AG04450 (cell line): ENCODE results near the gene VSIG10. TPM values are rescaled to one million over a fixed set of nuclear protein-coding genes. Genes with fewer than 3 reads are reported as not detected.
"Not testable (repeated sequence)": the region's sequence is repeated elsewhere in the genome, so short reads cannot be mapped to it uniquely, and the experiment has no call there.

Experiments
- CTCF ChIA-PET: fragments of 300-600, 350-600 bp; formaldehyde crosslinking; extraction: SDS; loops from one replicate; lab custom pipeline; 2022; ENCODE audit warnings: antibody characterized with exemption, inconsistent platforms; lab: Charles Lee
- POLR2A ChIA-PET: fragments of 350-600 bp; formaldehyde crosslinking; extraction: SDS; loops from one replicate; lab custom pipeline; 2021; ENCODE audit warnings: antibody characterized with exemption, inconsistent platforms; lab: Yijun Ruan, JAX
- DNase-seq: peaks from one replicate; pipeline ENCODE4 v3.0.0-alpha.2; 2011; ENCODE audit warnings: low read depth, low spot score
- H3K27ac ChIP-seq: one replicate; pipeline ENCODE4 v1.5.1; 2012; ENCODE audit warnings: low read depth, low read length, control low read depth
- H3K27me3 ChIP-seq: one replicate; pipeline ENCODE4 v1.6.0; 2012; ENCODE audit warnings: low read length; ENCODE audit not compliant: control insufficient read depth, insufficient read depth
- H3K4me3 ChIP-seq: 2 replicates; pipeline ENCODE4 v1.5.1; 2011; ENCODE audit warnings: mild to moderate bottlenecking, low read depth, low read length, control low read depth
- H3K9me3 ChIP-seq: 2 replicates; pipeline ENCODE4 v1.5.1; 2012; ENCODE audit warnings: low read length; ENCODE audit not compliant: control insufficient read depth, insufficient read depth
- CTCF ChIP-seq: IDR thresholded peaks from 2 replicates; pipeline ENCODE4 v1.5.1; 2011; ENCODE audit warnings: low read depth, low read length, control low read depth, inconsistent platforms
- polyA plus RNA-seq: library from polyadenylated mRNA; depleted of rRNA; stranded (reverse); fragments of >200 nt; gene quantifications from 2 replicates; pipeline ENCODE4 v1.2.3, GENCODE V29; 2011

The VSIG10 gene
- polyA plus RNA-seq, 1 experiment = 9.7 TPM

GRCh38 chr12:118136559-118137003 lies 32.8 kb upstream of the VSIG10 start:
- DNase-seq = no peak

DNA sequence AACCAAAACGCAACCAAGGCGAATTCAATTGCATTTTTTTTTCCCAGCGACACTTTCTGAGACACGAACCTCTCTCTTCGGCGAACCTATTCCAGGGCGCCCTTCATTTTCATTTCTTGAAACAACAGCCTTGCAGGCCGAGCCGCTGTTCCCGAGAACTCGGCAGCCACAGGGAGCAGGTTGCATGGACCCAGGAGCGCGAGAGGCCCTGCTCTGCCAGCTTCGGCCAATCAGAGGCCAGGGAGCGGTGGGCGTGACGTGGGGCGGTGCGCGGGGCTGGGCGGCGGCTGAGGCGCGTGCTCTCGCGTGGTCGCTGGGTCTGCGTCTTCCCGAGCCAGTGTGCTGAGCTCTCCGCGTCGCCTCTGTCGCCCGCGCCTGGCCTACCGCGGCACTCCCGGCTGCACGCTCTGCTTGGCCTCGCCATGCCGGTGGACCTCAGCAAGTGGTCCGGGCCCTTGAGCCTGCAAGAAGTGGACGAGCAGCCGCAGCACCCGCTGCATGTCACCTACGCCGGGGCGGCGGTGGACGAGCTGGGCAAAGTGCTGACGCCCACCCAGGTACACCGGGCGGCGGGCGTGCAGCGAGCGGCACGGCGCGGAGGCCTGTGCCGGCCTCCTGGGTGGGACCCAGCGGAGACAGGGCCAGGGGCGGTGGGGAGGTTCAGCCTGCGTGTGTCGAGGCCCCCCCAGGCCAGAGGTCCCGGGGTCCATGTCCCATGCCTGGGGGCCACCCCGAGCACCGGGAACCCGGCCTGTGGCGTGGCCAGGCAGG lies 32.2 kb upstream of the VSIG10 start, which contains the start of gene PEBP1:
Gene PEBP1 (plus strand): TSS at position 337 of the 771 bp plus-strand sequence. CDS start 86 bp downstream, at position 423.
- ChIA-PET CTCF (interaction anchor here (0.6 to 2.1 kb wide), 6 partner anchors 14 to 261 kb away, joined by 3 to 17 read pairs (median 4); partner anchors contain the start of gene SUDS3), POLR2A (interaction anchor here (0.8 to 1.5 kb wide), 7 partner anchors 10 to 172 kb away, joined by 3 to 16 read pairs (median 3); partner anchors contain the start of gene WSB2)
- Histone ChIP-seq H3K9me3 (no peaks in the 10 kb centered on the region), H3K4me3 (peak within 1 kb of the TSS; percentile 89), H3K27ac (peak within 1 kb of the TSS; percentile 47), H3K27me3 (no peaks in the 10 kb centered on the region)
- peak; percentile 38 for DNase-seq
- no peak for TF ChIP-seq CTCF

More at GRCh38 chr12:118136559-118137003, 32.8 kb upstream of the VSIG10 start:
- no peaks in the 10 kb centered on the region for H3K9me3 ChIP-seq
- peak overlapping the region; percentile 47 for H3K27ac ChIP-seq
- TF ChIP-seq CTCF = no peak
- peak overlapping the region; percentile 89 for H3K4me3 ChIP-seq
- POLR2A ChIA-PET = interaction anchor here (0.7 to 1.5 kb wide), 5 partner anchors 12 to 80 kb away, joined by 3 to 6 read pairs (median 3); partner anchors contain the start of gene WSB2
- CTCF ChIA-PET = interaction anchor here (1.1 to 2.1 kb wide), 6 partner anchors 15 to 261 kb away, joined by 3 to 17 read pairs (median 4); partner anchors contain the start of gene SUDS3
- H3K27me3 ChIP-seq = no peaks in the 10 kb centered on the region

DNA sequence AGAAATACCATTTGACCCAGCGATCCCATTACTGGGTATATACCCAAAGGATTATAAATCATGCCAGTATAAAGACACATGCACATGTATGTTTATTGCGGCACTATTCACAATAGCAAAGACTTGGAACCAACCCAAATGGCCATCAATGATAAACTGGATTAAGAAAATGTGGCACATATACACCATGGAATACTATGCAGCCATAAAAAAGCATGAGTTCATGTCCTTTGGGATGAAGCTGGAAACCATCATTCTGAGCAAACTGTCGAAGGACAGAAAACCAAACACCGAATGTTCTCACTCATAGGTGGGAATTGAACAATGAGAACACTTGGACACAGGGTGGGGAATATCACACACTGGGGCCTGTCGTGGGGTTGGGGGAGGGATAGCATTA lies 25.6 kb upstream of the VSIG10 start:
- H3K27me3 ChIP-seq, POLR2A ChIA-PET: not testable (repeated sequence)

DNA sequence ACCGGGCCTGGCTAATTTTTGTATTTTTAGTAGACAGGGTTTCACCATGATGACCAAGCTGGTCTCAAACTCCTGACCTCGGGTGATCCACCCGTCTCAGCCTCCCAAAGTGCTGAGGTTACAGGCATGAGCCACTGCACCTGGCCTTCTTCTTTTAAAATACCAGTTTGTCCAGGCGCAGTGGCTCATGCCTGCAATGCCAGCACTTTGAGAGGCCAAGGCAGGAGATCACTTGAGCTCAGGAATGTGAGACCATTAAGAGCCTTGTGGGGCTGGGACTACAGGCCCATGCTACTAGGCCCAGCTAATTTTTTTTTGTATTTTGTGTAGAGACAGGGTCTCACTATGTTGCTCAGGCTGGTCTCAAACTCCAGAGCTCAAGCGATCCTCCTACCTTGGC lies 24.1 kb upstream of the VSIG10 start:
- DNase-seq = no peak
- Histone ChIP-seq H3K27ac (no peak overlapping the region), H3K9me3 (no peaks in the 10 kb centered on the region), H3K27me3 (no peaks in the 10 kb centered on the region), H3K4me3 (no peak overlapping the region)
- POLR2A ChIA-PET = no interaction called here
- CTCF ChIA-PET = interaction anchor here (0.6 to 0.9 kb wide), 3 partner anchors 57 to 250 kb away, joined by 3 to 5 read pairs (median 4); no protein-coding TSS in a partner anchor
- no peak for TF ChIP-seq CTCF

More for the DNA sequence above, 25.6 kb upstream of the VSIG10 start:
- DNase-seq, H3K9me3 ChIP-seq, H3K4me3 ChIP-seq, H3K27ac ChIP-seq: not testable (repeated sequence)
- CTCF ChIA-PET = interaction anchor here (0.7 kb wide), 1 partner anchor 8 kb away, joined by 3 read pairs; no protein-coding TSS in a partner anchor

GRCh38 chr12:118126119-118126757 lies 22.4 kb upstream of the VSIG10 start:
- no peak for DNase-seq
- Histone ChIP-seq H3K4me3 (no peak overlapping the region), H3K27ac (no peak overlapping the region), H3K9me3 (no peaks in the 10 kb centered on the region), H3K27me3 (no peaks in the 10 kb centered on the region)
- no peak for TF ChIP-seq CTCF
- CTCF ChIA-PET = interaction anchor here (0.6 kb wide), 1 partner anchor 252 kb away, joined by 5 read pairs; no protein-coding TSS in a partner anchor
- POLR2A ChIA-PET = no interaction called here
